Astrocyte of the cerebellum (primary cell): Measurements from ENCODE around the gene ZFAND2B.

Experiments
- DNase-seq: peaks from one replicate; pipeline ENCODE4 v3.0.0-alpha.2; 2011; ENCODE audit warnings: low read depth
- H3K4me3 ChIP-seq: 2 replicates; pipeline ENCODE4 v1.5.1; 2011; ENCODE audit warnings: mild to moderate bottlenecking, low read depth, low read length, moderate library complexity
- in situ Hi-C: cut with HindIII; loops from 2 replicates; pipeline ENCODE4 v1.10.0; 2017; ENCODE audit warnings: low sequenced_read_pairs
- TF ChIP-seq, protein P1 (sequence below): IDR thresholded peaks from 2 replicates; pipeline ENCODE4 v1.5.1; 2012; ENCODE audit warnings: low read length, low read depth, moderate library complexity, mild to moderate bottlenecking; ENCODE audit errors: missing control alignments

The ZFAND2B gene, protein sequence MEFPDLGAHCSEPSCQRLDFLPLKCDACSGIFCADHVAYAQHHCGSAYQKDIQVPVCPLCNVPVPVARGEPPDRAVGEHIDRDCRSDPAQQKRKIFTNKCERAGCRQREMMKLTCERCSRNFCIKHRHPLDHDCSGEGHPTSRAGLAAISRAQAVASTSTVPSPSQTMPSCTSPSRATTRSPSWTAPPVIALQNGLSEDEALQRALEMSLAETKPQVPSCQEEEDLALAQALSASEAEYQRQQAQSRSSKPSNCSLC

DNA sequence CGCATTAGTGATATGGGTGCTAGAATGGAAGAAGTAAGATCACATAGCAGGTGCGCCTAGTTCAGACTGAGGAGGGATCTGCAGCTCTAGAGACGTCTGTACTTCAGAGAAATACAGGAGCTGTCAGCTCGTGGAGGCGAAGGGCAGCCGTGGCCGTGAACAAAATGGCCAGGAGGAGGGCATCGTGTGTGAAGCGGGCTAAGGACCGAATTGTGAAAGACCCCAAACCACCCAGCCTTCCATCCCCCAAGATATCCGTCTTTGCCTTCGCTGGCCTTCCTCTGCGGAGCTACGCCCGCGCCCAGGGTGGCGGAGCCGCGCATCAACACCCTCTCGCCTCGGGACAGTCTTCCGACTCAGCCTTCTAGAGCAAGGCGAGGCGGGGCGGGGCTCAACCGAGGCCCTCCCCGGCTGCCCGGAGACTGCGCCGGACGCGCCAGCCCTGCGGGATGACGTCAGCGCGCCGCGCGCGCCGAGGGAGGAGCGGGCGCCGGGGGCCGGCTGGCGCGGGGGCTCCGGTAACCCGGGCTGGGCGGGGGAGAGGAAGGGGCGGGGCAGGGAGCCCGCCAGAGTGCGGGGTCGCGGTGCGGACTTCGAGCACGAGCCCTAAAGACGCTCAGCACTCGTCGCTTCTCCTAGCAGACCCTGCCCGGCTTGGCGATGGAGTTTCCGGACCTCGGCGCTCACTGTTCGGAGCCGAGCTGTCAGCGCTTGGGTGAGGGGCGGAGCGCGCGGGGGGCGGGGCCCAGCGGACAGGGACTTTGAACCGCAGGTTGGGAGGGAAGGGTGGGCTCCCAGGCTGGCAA is at the start of gene ZFAND2B:
Gene ZFAND2B, plus strand, starts transcription at position 455 of the 806 bp plus-strand sequence. Its CDS starts 206 bp downstream, at position 661.
- in situ Hi-C loops = no loop called here
- peak within 1 kb of the TSS; percentile 64 for H3K4me3 ChIP-seq
- TF ChIP-seq, protein P1, sequence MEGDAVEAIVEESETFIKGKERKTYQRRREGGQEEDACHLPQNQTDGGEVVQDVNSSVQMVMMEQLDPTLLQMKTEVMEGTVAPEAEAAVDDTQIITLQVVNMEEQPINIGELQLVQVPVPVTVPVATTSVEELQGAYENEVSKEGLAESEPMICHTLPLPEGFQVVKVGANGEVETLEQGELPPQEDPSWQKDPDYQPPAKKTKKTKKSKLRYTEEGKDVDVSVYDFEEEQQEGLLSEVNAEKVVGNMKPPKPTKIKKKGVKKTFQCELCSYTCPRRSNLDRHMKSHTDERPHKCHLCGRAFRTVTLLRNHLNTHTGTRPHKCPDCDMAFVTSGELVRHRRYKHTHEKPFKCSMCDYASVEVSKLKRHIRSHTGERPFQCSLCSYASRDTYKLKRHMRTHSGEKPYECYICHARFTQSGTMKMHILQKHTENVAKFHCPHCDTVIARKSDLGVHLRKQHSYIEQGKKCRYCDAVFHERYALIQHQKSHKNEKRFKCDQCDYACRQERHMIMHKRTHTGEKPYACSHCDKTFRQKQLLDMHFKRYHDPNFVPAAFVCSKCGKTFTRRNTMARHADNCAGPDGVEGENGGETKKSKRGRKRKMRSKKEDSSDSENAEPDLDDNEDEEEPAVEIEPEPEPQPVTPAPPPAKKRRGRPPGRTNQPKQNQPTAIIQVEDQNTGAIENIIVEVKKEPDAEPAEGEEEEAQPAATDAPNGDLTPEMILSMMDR = no peak
- peak; percentile 74 for DNase-seq

DNA sequence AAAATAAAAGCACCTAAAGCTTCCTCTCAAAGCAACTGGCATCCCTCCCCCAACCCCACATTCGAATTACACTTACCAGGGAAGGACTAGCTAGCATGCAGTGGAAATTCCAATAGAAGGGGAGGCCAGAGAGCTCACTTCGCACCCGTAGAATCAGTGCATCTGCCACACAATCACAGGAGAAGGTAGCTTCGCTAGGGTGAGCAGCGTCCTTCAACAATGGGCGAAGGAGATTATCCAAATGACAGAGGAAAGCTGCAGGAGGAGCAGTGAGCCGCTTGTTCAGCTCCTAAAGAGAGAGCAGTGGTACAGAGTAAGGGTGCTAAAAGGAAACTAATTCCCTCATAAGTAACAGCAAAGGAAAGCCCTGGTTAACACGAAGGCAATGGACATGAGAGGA is 49.2 kb upstream of the ZFAND2B start:
- H3K4me3 ChIP-seq = no peak overlapping the region
- in situ Hi-C loops = no loop called here
- TF ChIP-seq, protein P1 = no peak
- DNase-seq = no peak

DNA sequence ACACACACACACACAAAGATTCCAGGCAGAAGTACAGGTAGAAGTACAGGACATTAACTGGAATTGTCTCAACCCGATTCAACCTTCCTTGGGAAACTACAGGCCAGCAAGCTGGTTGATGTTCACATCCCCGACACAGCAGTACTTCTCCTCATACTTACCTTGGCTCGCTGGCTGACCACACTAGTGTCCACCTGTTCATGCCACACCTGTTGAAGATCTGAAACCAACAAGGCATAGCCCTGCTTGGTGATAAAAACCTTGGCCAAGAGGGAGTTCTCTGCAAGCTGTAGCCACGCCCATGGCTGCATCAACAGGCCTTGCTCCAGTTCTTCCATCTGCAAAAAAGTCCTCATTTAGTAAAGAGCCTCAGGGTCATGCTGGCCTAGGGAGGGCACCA is 48.6 kb upstream of the ZFAND2B start:
- no peak overlapping the region for H3K4me3 ChIP-seq
- TF ChIP-seq, protein P1 = no peak
- in situ Hi-C loops = no loop called here
- no peak for DNase-seq

DNA sequence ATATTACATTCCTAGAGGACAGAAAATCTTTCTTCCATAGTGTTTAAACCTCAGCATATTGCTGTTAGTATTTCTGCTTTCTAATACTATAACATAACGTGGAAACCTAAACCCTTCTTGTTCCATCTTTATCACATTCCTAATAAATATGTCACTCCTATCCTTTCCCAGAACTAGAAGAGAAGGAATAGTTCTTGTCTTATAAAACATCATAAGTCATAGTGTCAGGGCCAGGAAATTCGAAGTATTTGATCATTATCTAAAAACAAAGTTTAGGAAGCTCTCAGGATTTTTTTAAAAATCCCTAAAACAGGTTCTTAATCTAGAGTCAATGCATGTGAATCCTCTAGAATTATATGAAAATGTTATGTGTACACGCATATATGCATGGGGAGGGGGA is 48.0 kb upstream of the ZFAND2B start:
- in situ Hi-C loops = no loop called here
- TF ChIP-seq, protein P1 = no peak
- no peak for DNase-seq
- no peak overlapping the region for H3K4me3 ChIP-seq

DNA sequence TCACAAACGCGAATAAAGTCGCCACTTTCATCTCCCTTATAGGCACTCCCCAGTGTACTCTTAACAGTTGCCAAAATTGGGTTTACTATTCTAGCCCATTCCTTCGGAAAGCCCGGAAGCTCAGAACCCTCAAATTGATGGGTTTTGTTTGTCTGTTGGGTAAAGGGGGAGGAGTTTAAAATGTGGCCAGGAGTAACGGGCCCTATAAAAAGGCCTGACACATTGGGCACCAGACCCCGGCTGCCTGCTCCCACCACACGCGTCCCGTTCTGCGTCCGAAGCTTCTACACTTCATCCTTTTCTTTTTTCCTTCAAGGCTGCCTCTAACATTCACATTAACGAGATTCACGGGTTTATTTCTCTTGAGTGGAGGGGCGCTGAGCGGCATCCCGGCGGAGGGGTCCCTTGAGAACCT is 46.8 kb upstream of the ZFAND2B start:
- in situ Hi-C loops = no loop called here
- peak overlapping the region; percentile 60 for H3K4me3 ChIP-seq
- TF ChIP-seq, protein P1 = no peak

DNA sequence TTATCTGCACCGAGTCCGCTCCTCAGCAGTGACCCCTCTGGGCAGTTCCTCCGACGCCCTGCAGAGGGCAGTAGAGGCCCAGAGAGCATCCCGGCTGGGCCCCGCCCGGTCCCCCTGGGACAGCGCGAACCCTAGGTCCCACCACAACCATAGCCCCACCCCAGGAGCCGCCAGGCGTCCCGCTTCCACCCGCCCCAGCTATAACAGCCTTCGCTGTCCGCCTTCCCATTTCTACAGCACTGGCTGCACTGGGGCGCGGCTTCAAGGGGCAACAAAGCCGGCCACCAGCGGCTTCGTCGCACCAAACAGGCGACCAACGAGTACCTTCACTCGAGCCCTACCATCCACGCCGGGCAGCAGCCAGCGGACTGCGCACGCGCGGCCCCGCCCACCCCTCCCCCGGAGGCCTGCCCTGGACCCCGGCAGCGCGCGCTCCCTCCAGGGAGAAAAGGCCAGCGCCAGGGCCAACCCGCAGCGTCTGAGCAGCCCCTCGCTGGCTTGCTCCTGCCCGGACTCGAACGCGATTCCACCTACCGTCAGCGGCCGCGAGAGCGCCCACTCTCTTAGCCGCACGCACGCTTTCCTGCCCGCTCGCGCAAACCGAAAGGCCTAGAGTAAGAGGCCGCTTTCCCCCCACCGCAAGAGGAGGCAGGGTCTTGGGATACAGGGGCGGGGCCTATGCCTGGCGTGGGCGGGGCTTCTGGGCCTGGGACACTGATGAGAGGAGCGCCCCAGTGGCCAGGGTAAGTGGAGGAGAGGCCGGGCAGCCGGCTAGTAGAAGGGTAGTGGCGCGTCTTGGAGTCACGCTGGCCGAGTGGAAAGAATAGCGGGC is 46.2 kb upstream of the ZFAND2B start, which contains the start of gene NHEJ1:
Gene NHEJ1, minus strand, starts transcription at position 630 of the 832 bp plus-strand sequence. CDS start 2,453 bp downstream, outside the sequence.
- DNase-seq = peak; percentile 71
- in situ Hi-C loops = no loop called here
- peak within 1 kb of the TSS; percentile 60 for H3K4me3 ChIP-seq
- TF ChIP-seq, protein P1 = peak; percentile 98

More for the DNA sequence above, 46.8 kb upstream of the ZFAND2B start:
- no peak for DNase-seq
